CD4-positive, alpha-beta T cell (primary cell): ENCODE data around the gene WDCP. TPM values are rescaled to one million over a fixed set of nuclear protein-coding genes. Genes with fewer than 3 reads are reported as not detected.
A peak's percentile ranks its signal among the peaks of the same experiment; 100 is the strongest.
"Not testable (repeated sequence)": the region's sequence is repeated elsewhere in the genome, so short reads cannot be mapped to it uniquely, and the experiment has no call there.

Source experiments
- ATAC-seq: fragments of 200-7000 bp; cut with Tn5 transposase; one replicate; pipeline ENCODE4 v1.10.0; 2022; ENCODE audit warnings: mild to moderate bottlenecking; ENCODE audit not compliant: poor library complexity
- CTCF ChIA-PET: fragments of 350-600 bp; sonication (Branson Sonifier 250); formaldehyde crosslinking; loops from one replicate; lab custom pipeline; 2021; ENCODE audit warnings: antibody characterized with exemption, inconsistent platforms; lab: Charles Lee
- POLR2A ChIA-PET: fragments of 350-600 bp; sonication (Branson Sonifier 250); formaldehyde crosslinking; loops from one replicate; lab custom pipeline; 2021; ENCODE audit warnings: antibody characterized with exemption, inconsistent platforms; lab: Charles Lee
- DNase-seq, 14 experiments: peaks; one replicate each; pipeline ENCODE4 v3.0.0-alpha.2; 2013 to 2020; ENCODE audit warnings: mixed read lengths in 2 of 14
- H3K27ac ChIP-seq, 2 donors: one replicate each; pipeline versions ENCODE4 v1.5.1 to v1.7.0; 2013; ENCODE audit warnings: low read length in 2 of 2, low read depth in 1 of 2, mild to moderate bottlenecking in 1 of 2
- H3K27me3 ChIP-seq, 2 experiments: 1 replicate in 1 of 2; 2 replicates in 1 of 2; pipeline versions ENCODE4 v1.6.1 to v1.7.0; 2013; ENCODE audit warnings: low read length in 2 of 2, control low read depth in 1 of 2, mild to moderate bottlenecking in 1 of 2, moderate library complexity in 1 of 2; ENCODE audit not compliant: insufficient read depth in 2 of 2, control insufficient read depth in 1 of 2
- H3K36me3 ChIP-seq: one replicate; pipeline ENCODE4 v1.6.1; 2013; ENCODE audit warnings: low read length, control low read depth; ENCODE audit not compliant: insufficient read depth
- H3K4me1 ChIP-seq: one replicate; pipeline ENCODE4 v1.6.1; 2013; ENCODE audit warnings: low read length, control low read depth; ENCODE audit not compliant: insufficient read depth
- H3K4me3 ChIP-seq: one replicate; pipeline ENCODE4 v1.5.1; 2013; ENCODE audit warnings: mild to moderate bottlenecking, low read length, moderate library complexity
- H3K9me3 ChIP-seq, 2 experiments: 1 replicate in 1 of 2; 2 replicates in 1 of 2; pipeline versions ENCODE4 v1.6.1 to v1.7.0; 2013; ENCODE audit warnings: low read length in 2 of 2, mild to moderate bottlenecking in 2 of 2, control low read depth in 1 of 2, moderate library complexity in 1 of 2; ENCODE audit not compliant: control insufficient read depth in 1 of 2, insufficient read depth in 1 of 2
- H3K27ac Mint-ChIP-seq: one replicate; pipeline ENCODE4 v1.8.0; 2020; ENCODE audit warnings: mixed read lengths
- H3K27me3 Mint-ChIP-seq: one replicate; pipeline ENCODE4 v1.8.0; 2021; ENCODE audit warnings: mixed read lengths
- H3K36me3 Mint-ChIP-seq: one replicate; pipeline ENCODE4 v1.8.0; 2021; ENCODE audit warnings: low read depth, mixed read lengths
- H3K4me1 Mint-ChIP-seq: one replicate; pipeline ENCODE4 v1.8.0; 2021; ENCODE audit warnings: low read depth, mixed read lengths
- H3K4me3 Mint-ChIP-seq: one replicate; pipeline ENCODE4 v1.8.0; 2020; ENCODE audit warnings: mild to moderate bottlenecking, mixed read lengths
- H3K9me3 Mint-ChIP-seq: one replicate; pipeline ENCODE4 v1.8.0; 2020; ENCODE audit warnings: mixed read lengths
- CTCF ChIP-seq: fragments of 200-600 bp; IDR thresholded peaks from one replicate; pipeline ENCODE4 v1.8.0; 2022; ENCODE audit warnings: antibody characterized with exemption, mild to moderate bottlenecking
- intact Hi-C, 2 experiments: fragments of 100-400 bp; cut with DNase I in 1 of 2; cut with micrococcal nuclease in 1 of 2; formaldehyde crosslinking; loops; one replicate each; pipeline versions ENCODE4 v1.15.1 to v1.9.0; 2023 to 2025; cut with DNase I, micrococcal nuclease
- polyA plus RNA-seq, 2 donors: library from polyadenylated mRNA; unstranded; fragments of 120-200 nt; gene quantifications; one replicate each; pipeline ENCODE4 v1.2.1, GENCODE V29; 2013
- total RNA-seq, 174 experiments: library from RNA in 2 of 174; stranded (reverse) in 2 of 174; gene quantifications; one replicate each; pipeline ENCODE4 v1.2.3 and lab custom pipeline; 2021 to 2026

The WDCP gene
- total RNA-seq, result 1 to 10 TPM; 1.4 to 2.0 TPM
- polyA plus RNA-seq (2013, experiment 1 of 2), result 7.3 TPM
- polyA plus RNA-seq (2013, experiment 2 of 2), result 5.4 TPM
- 3.9 to 48.4 (median 26.5) reads per million in 172 experiments for total RNA-seq (lab: John Stamatoyannopoulos, UW)

GRCh38 chr2:24046930-24047702 is at the start of gene WDCP:
Gene WDCP (minus strand): TSS chr2:24047391. CDS start chr2:24039494, 7,897 bp downstream.
- no peaks in the 10 kb centered on the region for H3K9me3 ChIP-seq
- H3K27me3 ChIP-seq, result peaks cover 10 to 21% of the 10 kb centered on the region in 2 experiments
- no peaks in the 10 kb centered on the region for H3K36me3 ChIP-seq
- DNase-seq, result peak; percentile 82 to 98 (median 88)
- peaks cover 10% of the 10 kb centered on the region for H3K27me3 Mint-ChIP-seq
- ChIA-PET POLR2A (interaction anchor here (0.6 to 4.8 kb wide), 12 partner anchors 11 to 941 kb away, joined by 3 to 77 read pairs (median 4); partner anchors contain the start of genes ATAD2B, SF3B6, TP53I3 and UBXN2A), CTCF (interaction anchor here (1.2 to 2.3 kb wide), 3 partner anchors 30 to 120 kb away, joined by 3 to 14 read pairs (median 13); partner anchors contain the start of genes ATAD2B and TP53I3)
- peaks cover 36% of the 10 kb centered on the region for H3K4me1 Mint-ChIP-seq
- intact Hi-C loops, result loop anchor here (1.0 to 5.0 kb wide), 5 partner anchors 29 to 120 kb away; partner anchors contain the start of genes ATAD2B (in 2 of the 2), SF3B6 (in 1 of the 2) and UBXN2A (in 1 of the 2)
- H3K36me3 Mint-ChIP-seq, result peaks cover 5% of the 10 kb centered on the region
- peak; percentile 99 for ATAC-seq
- no peaks in the 10 kb centered on the region for H3K9me3 Mint-ChIP-seq
- H3K4me3 ChIP-seq, result peak within 1 kb of the TSS; percentile 83
- H3K4me3 Mint-ChIP-seq, result peak within 1 kb of the TSS; percentile 94
- TF ChIP-seq CTCF, result no peak
- H3K27ac ChIP-seq, result peak within 1 kb of the TSS in 1 of 2 donors; percentile 22
- peaks cover 30% of the 10 kb centered on the region for H3K4me1 ChIP-seq
- peak within 1 kb of the TSS; percentile 79 for H3K27ac Mint-ChIP-seq

GRCh38 chr2:24095171-24095677 is 48.0 kb upstream of the WDCP start:
- H3K36me3 Mint-ChIP-seq, result peaks cover 46% of the 10 kb centered on the region
- peaks cover 21% of the 10 kb centered on the region for H3K36me3 ChIP-seq
- H3K4me1 Mint-ChIP-seq, H3K4me1 ChIP-seq, H3K27ac Mint-ChIP-seq, H3K4me3 ChIP-seq, POLR2A ChIA-PET, H3K27ac ChIP-seq, H3K27me3 Mint-ChIP-seq, ATAC-seq, H3K4me3 Mint-ChIP-seq, H3K27me3 ChIP-seq, intact Hi-C loops, DNase-seq, H3K9me3 ChIP-seq, H3K9me3 Mint-ChIP-seq: not testable (repeated sequence)
- CTCF ChIA-PET, result interaction anchor here (0.8 kb wide), 1 partner anchor 11 kb away, joined by 3 read pairs; the partner anchor contains the start of gene TP53I3

- H3K9me3 Mint-ChIP-seq, H3K27me3 Mint-ChIP-seq, intact Hi-C loops, H3K4me3 ChIP-seq, ATAC-seq, CTCF ChIA-PET, POLR2A ChIA-PET, H3K4me1 ChIP-seq, DNase-seq, H3K27ac Mint-ChIP-seq, H3K9me3 ChIP-seq, H3K4me1 Mint-ChIP-seq, H3K27me3 ChIP-seq, H3K27ac ChIP-seq, H3K4me3 Mint-ChIP-seq: not testable (repeated sequence)
- H3K36me3 ChIP-seq, result peaks cover 21% of the 10 kb centered on the region
- H3K36me3 Mint-ChIP-seq, result peaks cover 52% of the 10 kb centered on the region
Measured at GRCh38 chr2:24093270-24093669, 46.1 kb upstream of the WDCP start.

GRCh38 chr2:24088821-24089359 is 41.7 kb upstream of the WDCP start:
- POLR2A ChIA-PET, result no interaction called here
- Mint-ChIP-seq H3K36me3 (peaks cover 38% of the 10 kb centered on the region), H3K9me3 (no peaks in the 10 kb centered on the region), H3K4me1 (peaks cover 13% of the 10 kb centered on the region), H3K27ac (no peak overlapping the region), H3K4me3 (no peak overlapping the region), H3K27me3 (no peaks in the 10 kb centered on the region)
- peaks cover 13% of the 10 kb centered on the region for H3K4me1 ChIP-seq
- ATAC-seq (no peak), DNase-seq (no peak)
- no peaks in the 10 kb centered on the region for H3K27me3 ChIP-seq
- CTCF ChIA-PET, result no interaction called here
- peaks cover 7% of the 10 kb centered on the region for H3K36me3 ChIP-seq
- no peaks in the 10 kb centered on the region for H3K9me3 ChIP-seq
- no peak overlapping the region for H3K4me3 ChIP-seq
- no peak overlapping the region for H3K27ac ChIP-seq
- intact Hi-C loops, result no loop called here
- no peak for TF ChIP-seq CTCF
